A673 (cell line): ENCODE measurements around the gene SSBP4. TPM values are rescaled to one million over a fixed set of nuclear protein-coding genes. Genes with fewer than 3 reads are reported as not detected.

ENCODE experiments used
- BruUV-seq: library from RNA; stranded (reverse); fragments of 400-500 nt; replicated peaks from 2 replicates; lab custom pipeline; 2021; lab: Mats Ljungman, UMichigan
- CTCF ChIA-PET: fragments of 300-600 bp; sonication (Branson Sonifier 250); formaldehyde crosslinking; loops from one replicate; lab custom pipeline; 2022; ENCODE audit warnings: antibody characterized with exemption; lab: Charles Lee
- POLR2A ChIA-PET: fragments of 300-600 bp; sonication (Branson Sonifier 250); formaldehyde crosslinking; loops from one replicate; lab custom pipeline; 2022; ENCODE audit warnings: antibody characterized with exemption; ENCODE audit not compliant: low non-redundant PET; lab: Charles Lee
- DNase-seq: peaks from one replicate; pipeline ENCODE4 v3.0.0-alpha.2; 2015; ENCODE audit warnings: low spot score
- H3K27ac ChIP-seq: fragments of 200-600 bp; sonication (generic); 2 replicates; pipeline ENCODE4 v1.5.1; 2016; ENCODE audit warnings: mixed run types, low read depth, mild to moderate bottlenecking, mixed read lengths, antibody characterized with exemption, low read length; ENCODE audit not compliant: poor library complexity, severe bottlenecking
- H3K27me3 ChIP-seq: fragments of 200-600 bp; sonication (generic); replicated peaks from 2 replicates; pipeline ENCODE4 v1.6.1; 2017; ENCODE audit warnings: mixed run types, low read depth, mild to moderate bottlenecking, mixed read lengths, antibody characterized with exemption, low read length; ENCODE audit not compliant: insufficient read depth, poor library complexity
- H3K36me3 ChIP-seq: fragments of 200-600 bp; sonication (generic); 2 replicates; pipeline ENCODE4 v1.6.1; 2016; ENCODE audit warnings: mixed run types, mild to moderate bottlenecking, mixed read lengths, antibody characterized with exemption, low read length; ENCODE audit not compliant: insufficient read depth, poor library complexity, severe bottlenecking
- H3K4me1 ChIP-seq: fragments of 200-600 bp; sonication (generic); 2 replicates; pipeline ENCODE4 v1.6.1; 2017; ENCODE audit warnings: mixed run types, mild to moderate bottlenecking, mixed read lengths, antibody characterized with exemption, low read length; ENCODE audit not compliant: insufficient read depth, poor library complexity, severe bottlenecking
- H3K4me3 ChIP-seq: fragments of 200-600 bp; sonication (generic); 2 replicates; pipeline ENCODE4 v1.5.1; 2016; ENCODE audit warnings: low read depth, mixed run types, mild to moderate bottlenecking, mixed read lengths, low read length; ENCODE audit not compliant: poor library complexity, severe bottlenecking
- H3K9me3 ChIP-seq: fragments of 200-600 bp; sonication (generic); 2 replicates; pipeline ENCODE4 v1.6.1; 2016; ENCODE audit warnings: mixed run types, low read depth, mild to moderate bottlenecking, mixed read lengths, antibody characterized with exemption, low read length; ENCODE audit not compliant: poor library complexity, severe bottlenecking
- CTCF ChIP-seq: fragments of 300-800, 200-600 bp; sonication (generic); conservative IDR thresholded peaks from 2 replicates; pipeline ENCODE4 v1.5.1; 2017; ENCODE audit warnings: low read depth, mild to moderate bottlenecking, antibody characterized with exemption, low read length, moderate library complexity, mixed read lengths
- EZH2 ChIP-seq: fragments of 200-600 bp; sonication (generic); IDR thresholded peaks from 2 replicates; pipeline ENCODE4 v1.6.1; 2017; ENCODE audit warnings: borderline replicate concordance, low read depth, mild to moderate bottlenecking, mixed read lengths, antibody characterized with exemption, low read length; ENCODE audit not compliant: poor library complexity, severe bottlenecking
- intact Hi-C: fragments of 100-400 bp; cut with micrococcal nuclease; formaldehyde crosslinking; loops from one replicate; pipeline ENCODE4 v1.10.0; 2022; ENCODE audit not compliant: unreplicated experiment
- total RNA-seq: library from RNA; stranded (reverse); gene quantifications from 2 replicates; pipeline ENCODE4 v1.2.3, GENCODE V29; 2021

SSBP4 gene
- total RNA-seq, 1 experiment from 2014 or later, result 248 TPM

GRCh38 chr19:18432275-18433014, 13.2 kb downstream of the SSBP4 start:
- H3K4me1 ChIP-seq, result peaks cover 81% of the 10 kb centered on the region
- no peak for DNase-seq
- intact Hi-C loops, result no loop called here
- H3K27ac ChIP-seq, result peak overlapping the region; percentile 85
- H3K27me3 ChIP-seq, result no peaks in the 10 kb centered on the region
- peaks cover 38% of the 10 kb centered on the region for H3K36me3 ChIP-seq
- no peaks in the 10 kb centered on the region for H3K9me3 ChIP-seq
- no TSS peak for BruUV-seq
- ChIA-PET POLR2A (no interaction called here), CTCF (interaction anchor here (0.6 kb wide), 1 partner anchor 16 kb away, joined by 3 read pairs; no protein-coding TSS in a partner anchor)
- peak overlapping the region; percentile 35 for H3K4me3 ChIP-seq
- no peak for TF ChIP-seq EZH2
- no peak for TF ChIP-seq CTCF

DNA sequence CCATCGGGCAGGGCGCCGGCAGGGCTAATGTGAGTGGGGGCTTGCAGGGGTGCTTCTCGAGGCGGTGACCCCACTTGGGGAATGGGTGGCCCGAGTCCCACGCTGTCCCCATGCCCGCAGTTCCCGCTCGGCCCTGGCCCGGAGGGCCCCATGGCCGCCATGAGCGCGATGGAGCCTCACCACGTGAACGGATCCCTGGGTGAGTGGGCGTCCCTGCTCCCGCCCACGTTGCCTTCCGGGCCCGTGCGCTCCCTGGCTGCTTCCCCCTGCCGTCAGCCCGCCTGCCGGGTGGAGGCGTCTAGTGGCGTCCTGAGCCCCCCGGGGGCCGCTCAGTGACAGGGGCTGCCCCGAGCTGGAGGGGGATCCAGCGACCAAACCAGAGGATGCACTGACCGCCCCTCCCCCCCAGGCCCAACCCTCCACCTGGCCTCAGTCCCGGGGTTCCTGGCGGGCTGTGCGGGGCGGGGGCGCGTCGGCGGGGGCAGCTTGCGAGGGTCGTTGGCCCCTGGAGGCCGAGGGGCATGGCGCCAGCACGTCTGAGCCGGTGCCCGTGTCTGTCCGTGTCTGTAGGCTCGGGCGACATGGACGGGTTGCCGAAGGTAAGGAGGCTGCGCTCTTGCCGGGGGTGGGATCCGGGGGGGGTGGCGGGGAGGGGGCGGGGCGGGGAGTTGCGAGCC, 14.0 kb downstream of the SSBP4 start:
- no peaks in the 10 kb centered on the region for H3K27me3 ChIP-seq
- CTCF ChIA-PET, result interaction anchor here (0.6 kb wide), 1 partner anchor 18 kb away, joined by 5 read pairs; no protein-coding TSS in a partner anchor
- H3K36me3 ChIP-seq, result peaks cover 37% of the 10 kb centered on the region
- DNase-seq, result peak; percentile 87
- peak overlapping the region; percentile 35 for H3K4me3 ChIP-seq
- H3K9me3 ChIP-seq, result no peaks in the 10 kb centered on the region
- BruUV-seq, result no TSS peak
- peaks cover 76% of the 10 kb centered on the region for H3K4me1 ChIP-seq
- TF ChIP-seq EZH2 (no peak), CTCF (no peak)
- H3K27ac ChIP-seq, result peak overlapping the region; percentile 85
- POLR2A ChIA-PET, result no interaction called here
- intact Hi-C loops, result no loop called here

- Histone ChIP-seq H3K27me3 (no peaks in the 10 kb centered on the region), H3K4me1 (peaks cover 75% of the 10 kb centered on the region), H3K36me3 (peaks cover 35% of the 10 kb centered on the region), H3K4me3 (peak overlapping the region; percentile 34), H3K9me3 (no peaks in the 10 kb centered on the region), H3K27ac (peak overlapping the region; percentile 79)
- TF ChIP-seq CTCF (no peak), EZH2 (no peak)
- POLR2A ChIA-PET, result interaction anchor here (0.6 kb wide), 1 partner anchor 20 kb away, joined by 4 read pairs; no protein-coding TSS in a partner anchor
- CTCF ChIA-PET, result interaction anchor here (0.6 kb wide), 1 partner anchor 18 kb away, joined by 5 read pairs; no protein-coding TSS in a partner anchor
- BruUV-seq, result TSS peak; percentile 72
- intact Hi-C loops, result no loop called here
- peak; percentile 52 for DNase-seq
Measured at GRCh38 chr19:18433735-18434398, 14.7 kb downstream of the SSBP4 start.
